DND-41 (cell line): ENCODE data around the gene CCDC136.

ENCODE experiments used
- ATAC-seq: fragments of 200-7000 bp; cut with Tn5 transposase; 3 replicates; pipeline ENCODE4 v1.9.1; 2021; ENCODE audit warnings: low read depth; ENCODE audit not compliant: insufficient read depth
- DNase-seq: peaks from one replicate; pipeline ENCODE4 v3.0.0-alpha.2; 2020
- H2AFZ ChIP-seq: 2 replicates; pipeline ENCODE4 v1.6.0; 2012; ENCODE audit warnings: low read depth, low read length
- H3K27ac ChIP-seq: 2 replicates; pipeline ENCODE4 v1.5.1; 2012; ENCODE audit warnings: low read length, inconsistent platforms
- H3K27me3 ChIP-seq: fragments of 200-600 bp; sonication (generic); 2 replicates; pipeline ENCODE4 v1.6.0; 2012; ENCODE audit warnings: low read length, mild to moderate bottlenecking, inconsistent platforms; ENCODE audit not compliant: insufficient read depth, poor library complexity
- H3K36me3 ChIP-seq: 2 replicates; pipeline ENCODE4 v1.5.1; 2012; ENCODE audit warnings: low read length, inconsistent platforms; ENCODE audit not compliant: insufficient read depth
- H3K4me1 ChIP-seq: 2 replicates; pipeline ENCODE4 v1.5.1; 2012; ENCODE audit warnings: mild to moderate bottlenecking, low read length; ENCODE audit not compliant: insufficient read depth
- H3K4me2 ChIP-seq: 2 replicates; pipeline ENCODE4 v1.6.0; 2012; ENCODE audit warnings: mild to moderate bottlenecking, moderate library complexity, low read length, inconsistent platforms; ENCODE audit not compliant: insufficient read depth
- H3K4me3 ChIP-seq, 2 experiments: fragments of 200-600 bp in 1 of 2; shearing (Covaris generic) in 1 of 2; 2 replicates each; pipeline ENCODE4 v1.5.1; 2012 to 2016; ENCODE audit warnings: inconsistent platforms in 2 of 2, low read length in 2 of 2, mild to moderate bottlenecking in 2 of 2, low read depth in 1 of 2, moderate library complexity in 1 of 2
- H3K79me2 ChIP-seq: 2 replicates; pipeline ENCODE4 v1.6.0; 2012; ENCODE audit warnings: low read length, inconsistent platforms; ENCODE audit not compliant: insufficient read depth
- H3K9ac ChIP-seq: 2 replicates; pipeline ENCODE4 v1.6.0; 2012; ENCODE audit warnings: low read depth, mild to moderate bottlenecking, inconsistent platforms, low read length, moderate library complexity
- H3K9me3 ChIP-seq: 2 replicates; pipeline ENCODE4 v1.5.1; 2012; ENCODE audit warnings: low read length, moderate library complexity, mild to moderate bottlenecking, inconsistent platforms; ENCODE audit not compliant: insufficient read depth, severe bottlenecking
- H4K20me1 ChIP-seq: 2 replicates; pipeline ENCODE4 v1.6.0; 2012; ENCODE audit warnings: low read length; ENCODE audit not compliant: insufficient read depth
- EZH2 ChIP-seq: IDR thresholded peaks from 3 replicates; pipeline ENCODE4 v1.6.1; 2012; ENCODE audit warnings: borderline replicate concordance, low read depth, mild to moderate bottlenecking, moderate library complexity, low read length, inconsistent platforms; ENCODE audit not compliant: severe bottlenecking
- TF ChIP-seq, protein P1 (sequence below): IDR thresholded peaks from 2 replicates; pipeline ENCODE4 v1.5.1; 2012; ENCODE audit warnings: borderline replicate concordance, low read length, moderate library complexity, mild to moderate bottlenecking; ENCODE audit not compliant: poor library complexity, severe bottlenecking; ENCODE audit errors: extremely low read depth

The CCDC136 gene

DNA sequence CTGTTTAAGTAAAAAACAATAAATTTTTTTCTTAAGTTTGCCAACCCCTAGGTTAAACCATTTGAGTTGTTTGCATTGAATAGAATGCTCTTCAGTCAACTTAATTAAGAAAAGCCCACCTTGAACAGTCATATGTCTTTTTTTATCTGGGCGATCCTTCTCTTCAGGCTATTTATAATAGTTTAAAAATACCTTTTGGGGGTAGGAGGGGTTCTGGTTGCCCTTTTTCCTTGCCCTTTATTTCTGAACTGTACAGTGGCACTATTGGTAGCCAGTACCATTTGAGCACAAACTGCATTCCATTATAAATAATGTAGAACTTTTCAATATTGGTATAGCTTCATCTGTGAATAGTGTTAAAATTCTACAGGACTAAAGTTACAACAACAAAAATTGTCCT is 39.5 kb upstream of the CCDC136 start:
- peaks cover 87% of the 10 kb centered on the region for H3K36me3 ChIP-seq

DNA sequence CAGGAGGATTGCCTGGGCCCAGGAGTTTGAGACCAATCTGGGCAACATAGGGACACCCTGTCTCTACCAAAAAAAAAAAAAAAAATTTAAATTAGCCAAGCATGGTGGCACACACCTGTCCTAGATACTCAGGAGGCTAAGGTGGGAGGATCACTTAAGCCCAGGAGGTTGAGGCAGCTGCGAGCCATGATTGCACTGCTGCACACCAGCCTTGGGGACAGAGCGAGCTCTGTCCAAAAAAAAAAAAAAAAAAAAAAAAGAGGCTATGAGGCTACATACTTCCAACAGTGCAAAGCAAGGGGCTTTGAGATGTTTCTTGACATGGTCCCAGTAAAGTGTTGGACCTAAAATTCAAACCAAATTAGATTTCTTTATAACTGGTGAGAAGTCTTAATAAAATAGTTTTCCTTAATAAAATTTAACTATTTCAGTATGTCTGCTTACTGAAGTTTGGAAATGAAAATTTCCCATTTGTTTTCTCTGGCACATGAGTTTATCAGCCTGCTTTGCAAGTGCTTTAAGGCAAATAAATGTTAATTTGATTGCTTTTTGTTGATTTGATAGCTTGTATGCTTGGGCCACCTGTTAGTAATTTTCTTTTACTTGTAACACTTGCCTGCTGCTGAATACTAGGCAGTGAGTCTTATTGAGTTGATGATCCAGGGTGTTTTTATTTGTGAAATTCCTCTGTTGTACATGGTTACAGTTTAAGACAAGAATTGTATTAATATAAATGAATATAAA is 36.5 kb upstream of the CCDC136 start:
- no peak for DNase-seq
- Histone ChIP-seq H3K36me3 (peaks cover 88% of the 10 kb centered on the region), H3K4me2 (no peak overlapping the region), H3K9me3 (no peaks in the 10 kb centered on the region), H3K4me1 (no peaks in the 10 kb centered on the region), H3K4me3 (no peak overlapping the region), H3K27ac (no peak overlapping the region), H2AFZ (no peak overlapping the region), H3K79me2 (peaks cover 24% of the 10 kb centered on the region), H4K20me1 (peaks cover 2% of the 10 kb centered on the region; the same call in 1 of the 2 replicates), H3K27me3 (no peaks in the 10 kb centered on the region), H3K9ac (no peak overlapping the region)
- no peak for ATAC-seq
- no peak for TF ChIP-seq EZH2
- TF ChIP-seq, protein P1, sequence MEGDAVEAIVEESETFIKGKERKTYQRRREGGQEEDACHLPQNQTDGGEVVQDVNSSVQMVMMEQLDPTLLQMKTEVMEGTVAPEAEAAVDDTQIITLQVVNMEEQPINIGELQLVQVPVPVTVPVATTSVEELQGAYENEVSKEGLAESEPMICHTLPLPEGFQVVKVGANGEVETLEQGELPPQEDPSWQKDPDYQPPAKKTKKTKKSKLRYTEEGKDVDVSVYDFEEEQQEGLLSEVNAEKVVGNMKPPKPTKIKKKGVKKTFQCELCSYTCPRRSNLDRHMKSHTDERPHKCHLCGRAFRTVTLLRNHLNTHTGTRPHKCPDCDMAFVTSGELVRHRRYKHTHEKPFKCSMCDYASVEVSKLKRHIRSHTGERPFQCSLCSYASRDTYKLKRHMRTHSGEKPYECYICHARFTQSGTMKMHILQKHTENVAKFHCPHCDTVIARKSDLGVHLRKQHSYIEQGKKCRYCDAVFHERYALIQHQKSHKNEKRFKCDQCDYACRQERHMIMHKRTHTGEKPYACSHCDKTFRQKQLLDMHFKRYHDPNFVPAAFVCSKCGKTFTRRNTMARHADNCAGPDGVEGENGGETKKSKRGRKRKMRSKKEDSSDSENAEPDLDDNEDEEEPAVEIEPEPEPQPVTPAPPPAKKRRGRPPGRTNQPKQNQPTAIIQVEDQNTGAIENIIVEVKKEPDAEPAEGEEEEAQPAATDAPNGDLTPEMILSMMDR = no peak

More for the DNA sequence above, 39.5 kb upstream of the CCDC136 start:
- Histone ChIP-seq H3K4me2 (no peak overlapping the region), H4K20me1 (peaks cover 12% of the 10 kb centered on the region; the same call in 1 of the 2 replicates), H2AFZ (no peak overlapping the region), H3K27ac (no peak overlapping the region), H3K9ac (no peak overlapping the region), H3K27me3 (no peaks in the 10 kb centered on the region), H3K79me2 (peaks cover 50% of the 10 kb centered on the region), H3K9me3 (no peaks in the 10 kb centered on the region), H3K4me1 (no peaks in the 10 kb centered on the region), H3K4me3 (no peak overlapping the region)
- no peak for ATAC-seq
- TF ChIP-seq EZH2 = no peak
- TF ChIP-seq, protein P1 = no peak
- no peak for DNase-seq

DNA sequence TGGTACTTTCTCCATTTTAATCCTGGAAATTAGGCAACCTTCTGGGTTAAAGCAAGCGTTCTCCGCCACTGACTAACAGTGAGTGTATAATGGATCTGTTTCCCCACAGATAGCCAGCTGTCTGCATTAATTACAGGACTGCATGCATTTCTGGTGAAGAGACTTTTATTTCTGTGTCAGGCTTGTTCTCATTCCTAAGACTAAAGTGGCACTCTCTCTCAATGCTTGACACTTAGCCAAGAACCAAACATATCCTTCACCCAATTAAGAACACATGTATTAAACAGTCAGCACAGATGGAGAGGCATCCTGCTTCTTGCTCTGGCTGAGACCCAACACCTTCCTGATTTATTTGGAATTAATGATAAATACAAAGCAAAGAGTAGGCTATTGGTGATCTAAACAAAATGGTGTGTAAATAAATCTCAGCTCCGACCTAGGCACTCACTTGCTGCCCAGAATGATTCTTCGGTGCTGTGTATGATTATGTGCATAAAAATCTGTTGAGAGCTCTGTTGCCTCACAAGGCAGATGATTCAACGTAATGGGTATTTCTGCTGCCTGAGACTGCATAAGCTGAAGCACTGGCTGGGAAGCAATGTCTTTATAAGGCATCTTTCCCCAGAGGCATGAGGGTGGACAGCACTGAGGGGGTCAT is 35.8 kb upstream of the CCDC136 start:
- peaks cover 2% of the 10 kb centered on the region; the same call in 1 of the 2 replicates for H4K20me1 ChIP-seq
- H3K9me3 ChIP-seq = no peaks in the 10 kb centered on the region
- H3K4me2 ChIP-seq = no peak overlapping the region
- H3K79me2 ChIP-seq = peaks cover 24% of the 10 kb centered on the region
- DNase-seq (no peak), ATAC-seq (no peak)
- no peak overlapping the region for H3K4me3 ChIP-seq
- no peaks in the 10 kb centered on the region for H3K27me3 ChIP-seq
- no peak overlapping the region for H2AFZ ChIP-seq
- no peak overlapping the region for H3K9ac ChIP-seq
- H3K4me1 ChIP-seq = no peaks in the 10 kb centered on the region
- TF ChIP-seq, protein P1 = no peak
- no peak for TF ChIP-seq EZH2
- H3K27ac ChIP-seq = no peak overlapping the region
- H3K36me3 ChIP-seq = peaks cover 88% of the 10 kb centered on the region
